T-helper 1 cell treated with Interleukin-12 subunit alpha and Interleukin-12 subunit beta and Interleukin-4 antibody, amounts not matched to agents 30 μg/mL and 1 μg/mL, for 36 hours (primary cell): ENCODE measurements around the gene VAMP2.

Experiments
- H3K27ac Mint-ChIP-seq: one replicate; pipeline ENCODE4 v1.8.0; 2021; ENCODE audit warnings: mild to moderate bottlenecking, mixed read lengths
- H3K27me3 Mint-ChIP-seq: one replicate; pipeline ENCODE4 v1.8.0; 2021; ENCODE audit warnings: low read depth, mixed read lengths
- H3K36me3 Mint-ChIP-seq: one replicate; pipeline ENCODE4 v1.8.0; 2021; ENCODE audit warnings: low read depth, mixed read lengths
- H3K4me1 Mint-ChIP-seq: one replicate; pipeline ENCODE4 v1.8.0; 2021; ENCODE audit warnings: low read depth, mixed read lengths
- H3K4me3 Mint-ChIP-seq: one replicate; pipeline ENCODE4 v1.8.0; 2021; ENCODE audit warnings: mild to moderate bottlenecking, moderate library complexity, mixed read lengths
- H3K9me3 Mint-ChIP-seq: one replicate; pipeline ENCODE4 v1.8.0; 2021; ENCODE audit warnings: mixed read lengths

Gene VAMP2, protein sequence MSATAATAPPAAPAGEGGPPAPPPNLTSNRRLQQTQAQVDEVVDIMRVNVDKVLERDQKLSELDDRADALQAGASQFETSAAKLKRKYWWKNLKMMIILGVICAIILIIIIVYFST

DNA sequence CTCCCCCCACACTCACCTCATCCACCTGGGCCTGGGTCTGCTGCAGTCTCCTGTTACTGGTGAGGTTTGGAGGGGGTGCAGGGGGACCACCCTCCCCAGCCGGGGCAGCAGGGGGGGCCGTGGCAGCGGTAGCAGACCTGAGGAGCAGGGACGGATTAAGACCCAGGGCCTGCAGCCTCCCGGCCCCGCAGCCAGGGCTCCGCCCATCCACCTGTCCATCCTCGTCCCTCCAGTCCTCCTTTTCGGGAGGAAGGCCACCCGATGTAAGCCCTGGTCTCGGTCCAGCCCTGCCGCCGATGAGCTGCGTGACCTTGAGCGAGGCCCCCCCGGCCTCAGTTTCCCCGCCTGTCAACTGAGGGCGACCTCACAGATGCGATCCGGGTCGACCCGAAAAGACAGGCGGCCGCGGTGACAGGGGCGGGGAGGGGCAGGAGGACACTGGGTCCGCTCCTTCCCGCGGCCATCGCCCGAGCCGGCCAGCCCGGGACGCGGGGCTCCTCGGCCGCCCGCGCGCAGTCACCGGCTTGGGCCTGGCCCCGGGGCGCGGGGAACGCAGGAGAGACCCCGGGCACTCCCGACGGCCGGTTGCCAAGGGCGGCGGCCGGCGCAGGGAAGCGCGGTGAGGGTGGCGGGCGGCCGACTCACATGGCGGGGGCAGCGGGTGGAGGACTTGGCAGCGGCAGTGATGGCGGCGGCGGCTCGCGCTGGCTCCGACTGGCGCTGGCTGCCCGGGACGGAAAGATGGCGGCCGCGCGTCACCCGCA, at the start of gene VAMP2:
Gene VAMP2 (minus strand): TSS at position 716 of the 764 bp plus-strand sequence. CDS start 69 bp downstream, at position 647.
- Mint-ChIP-seq H3K36me3 (peaks cover 30% of the 10 kb centered on the region), H3K9me3 (no peaks in the 10 kb centered on the region), H3K27ac (peak within 1 kb of the TSS; percentile 98), H3K4me3 (peak within 1 kb of the TSS; percentile 86), H3K27me3 (no peaks in the 10 kb centered on the region), H3K4me1 (peaks cover 49% of the 10 kb centered on the region)

DNA sequence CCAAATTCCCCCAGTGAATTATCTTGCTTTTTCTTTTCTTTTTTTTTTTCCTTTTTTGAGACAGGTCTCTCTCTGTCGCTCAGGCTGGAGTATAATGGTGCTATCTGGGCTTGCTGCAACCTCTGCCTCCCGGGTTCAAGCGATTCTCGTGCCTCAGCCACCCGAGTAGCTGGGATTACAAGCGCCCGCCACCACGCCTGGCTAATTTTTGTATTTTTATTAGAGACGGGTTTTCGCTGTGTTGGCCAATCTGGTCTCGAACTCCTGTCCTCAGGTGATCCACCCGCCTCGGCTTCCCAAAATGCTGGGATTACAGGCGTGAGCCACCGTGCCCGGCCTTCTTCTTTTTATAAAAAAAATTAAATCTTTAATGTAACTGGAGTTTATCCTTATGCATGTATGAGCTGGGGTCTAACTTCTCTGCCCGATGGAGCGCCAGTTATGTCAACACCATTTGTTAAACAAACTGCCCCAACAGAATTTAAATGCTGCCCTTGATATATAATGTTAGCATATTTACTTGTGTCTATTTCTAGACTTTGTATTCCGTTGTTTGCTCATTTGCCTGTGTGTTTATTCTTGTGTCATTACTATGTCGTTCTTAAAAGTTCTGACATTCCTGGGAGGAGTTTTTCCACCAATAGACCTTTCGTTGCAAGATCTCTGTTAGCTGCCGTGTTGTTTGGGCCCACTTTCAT, 48.2 kb upstream of the VAMP2 start:
- Mint-ChIP-seq H3K9me3 (no peaks in the 10 kb centered on the region), H3K4me1 (peaks cover 30% of the 10 kb centered on the region), H3K27ac (peak overlapping the region; percentile 90), H3K36me3 (peaks cover 15% of the 10 kb centered on the region), H3K4me3 (peak overlapping the region; percentile 94), H3K27me3 (no peaks in the 10 kb centered on the region)

DNA sequence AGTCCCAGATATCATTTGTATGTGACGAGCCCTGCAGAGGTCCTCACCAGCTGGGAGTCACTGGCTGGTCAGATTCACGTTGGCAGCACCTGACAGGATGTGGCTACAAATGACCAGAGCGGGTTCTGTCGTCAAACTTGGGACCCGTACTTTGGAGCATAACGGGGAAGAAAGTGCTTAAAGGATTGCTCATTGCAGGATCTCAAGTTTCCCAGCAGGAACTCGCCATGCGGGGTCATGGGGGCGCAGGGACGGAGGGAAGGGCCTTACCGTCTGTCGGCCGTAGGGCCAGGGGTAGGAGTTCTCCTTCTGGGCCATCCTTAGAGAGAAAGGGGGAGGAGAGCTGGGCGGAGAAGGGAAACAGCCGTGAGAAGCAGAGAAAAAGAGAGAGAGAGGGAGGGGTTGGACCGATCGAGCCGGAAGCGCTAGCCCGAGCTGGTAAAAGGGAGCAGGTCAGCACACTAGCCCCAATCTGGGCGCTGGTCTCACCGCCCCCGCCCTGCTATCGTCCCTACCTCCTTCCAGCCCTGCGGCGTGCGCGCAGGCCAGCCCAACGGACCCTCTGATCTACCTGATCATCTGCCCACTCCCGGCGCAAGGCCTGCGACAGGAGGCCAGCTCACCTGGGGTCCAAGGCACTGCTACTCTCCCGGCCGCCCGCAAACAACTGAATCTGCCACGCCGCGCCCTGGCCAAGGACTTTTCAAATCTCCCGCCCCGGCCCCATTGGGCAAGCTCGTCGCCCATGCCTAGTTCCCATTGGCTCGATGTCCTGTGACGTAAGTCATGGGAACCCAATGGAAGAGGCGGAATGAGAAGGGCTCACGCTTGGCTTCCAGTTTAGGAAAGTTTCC, 47.4 kb upstream of the VAMP2 start, which contains the start of gene AURKB:
Gene AURKB (minus strand): TSS at position 669 of the 854 bp plus-strand sequence. CDS start 351 bp downstream, at position 318.
- Mint-ChIP-seq H3K36me3 (peaks cover 18% of the 10 kb centered on the region), H3K4me3 (peak within 1 kb of the TSS; percentile 94), H3K9me3 (no peaks in the 10 kb centered on the region), H3K27ac (peak within 1 kb of the TSS; percentile 90), H3K27me3 (no peaks in the 10 kb centered on the region), H3K4me1 (peaks cover 30% of the 10 kb centered on the region)

DNA sequence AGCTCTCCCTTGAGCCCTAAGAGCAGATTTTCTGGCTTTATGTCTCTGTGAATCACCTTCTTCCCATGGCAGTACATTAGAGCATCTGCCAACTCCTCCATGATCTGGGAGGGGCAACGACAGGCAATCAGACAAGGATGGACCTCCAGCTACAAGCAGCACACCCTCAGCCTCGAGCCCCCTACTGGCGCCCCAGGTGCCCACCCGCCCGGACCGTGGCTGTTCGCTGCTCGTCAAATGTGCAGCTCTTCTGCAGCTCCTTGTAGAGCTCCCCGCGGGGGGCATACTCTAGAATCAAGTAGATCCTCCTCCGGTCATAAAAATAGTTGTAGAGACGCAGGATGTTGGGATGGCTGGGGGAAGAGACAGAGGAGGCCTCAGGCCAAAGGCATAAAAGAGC, 43.8 kb upstream of the VAMP2 start:
- no peak overlapping the region for H3K27ac Mint-ChIP-seq
- H3K4me1 Mint-ChIP-seq = peaks cover 26% of the 10 kb centered on the region
- H3K4me3 Mint-ChIP-seq = no peak overlapping the region
- no peaks in the 10 kb centered on the region for H3K9me3 Mint-ChIP-seq
- peaks cover 30% of the 10 kb centered on the region for H3K36me3 Mint-ChIP-seq
- no peaks in the 10 kb centered on the region for H3K27me3 Mint-ChIP-seq

DNA sequence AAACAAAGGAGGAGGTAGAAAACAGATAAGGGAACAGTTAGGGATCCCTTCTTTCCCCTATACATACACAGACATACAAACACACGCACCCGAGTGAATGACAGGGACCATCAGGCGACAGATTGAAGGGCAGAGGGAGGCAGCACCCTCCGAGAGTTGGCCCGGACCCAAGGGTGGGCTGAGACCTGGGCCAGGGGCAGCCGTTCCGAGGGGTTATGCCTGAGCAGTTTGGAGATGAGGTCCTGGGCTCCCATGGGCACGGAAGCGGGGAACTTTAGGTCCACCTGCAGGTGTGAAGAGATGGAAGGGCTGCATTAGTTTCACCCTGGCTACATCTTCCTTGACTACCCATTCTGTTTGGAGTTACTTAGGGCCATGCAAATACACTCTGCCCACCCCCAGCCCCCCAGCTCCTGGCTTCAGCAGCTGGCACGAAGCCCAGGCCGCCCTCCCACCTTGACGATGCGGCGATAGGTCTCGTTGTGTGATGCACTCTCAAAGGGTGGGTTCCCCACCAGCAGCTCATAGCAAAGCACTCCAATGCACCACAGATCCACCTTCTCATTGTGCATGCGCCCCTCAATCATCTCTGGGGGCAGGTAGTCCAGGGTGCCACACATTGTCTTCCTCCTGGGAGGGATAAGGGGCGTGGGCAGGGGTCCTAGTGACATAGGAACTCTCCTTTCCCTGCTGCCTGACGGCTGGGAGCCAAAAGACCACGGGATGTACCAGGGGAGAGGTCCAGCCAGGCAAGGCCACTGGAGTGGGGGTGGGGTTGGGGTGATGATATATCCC, 42.2 kb upstream of the VAMP2 start:
- H3K27ac Mint-ChIP-seq = no peak overlapping the region
- H3K9me3 Mint-ChIP-seq = no peaks in the 10 kb centered on the region
- H3K36me3 Mint-ChIP-seq = peaks cover 34% of the 10 kb centered on the region
- H3K4me1 Mint-ChIP-seq = peaks cover 23% of the 10 kb centered on the region
- no peaks in the 10 kb centered on the region for H3K27me3 Mint-ChIP-seq
- H3K4me3 Mint-ChIP-seq = no peak overlapping the region

DNA sequence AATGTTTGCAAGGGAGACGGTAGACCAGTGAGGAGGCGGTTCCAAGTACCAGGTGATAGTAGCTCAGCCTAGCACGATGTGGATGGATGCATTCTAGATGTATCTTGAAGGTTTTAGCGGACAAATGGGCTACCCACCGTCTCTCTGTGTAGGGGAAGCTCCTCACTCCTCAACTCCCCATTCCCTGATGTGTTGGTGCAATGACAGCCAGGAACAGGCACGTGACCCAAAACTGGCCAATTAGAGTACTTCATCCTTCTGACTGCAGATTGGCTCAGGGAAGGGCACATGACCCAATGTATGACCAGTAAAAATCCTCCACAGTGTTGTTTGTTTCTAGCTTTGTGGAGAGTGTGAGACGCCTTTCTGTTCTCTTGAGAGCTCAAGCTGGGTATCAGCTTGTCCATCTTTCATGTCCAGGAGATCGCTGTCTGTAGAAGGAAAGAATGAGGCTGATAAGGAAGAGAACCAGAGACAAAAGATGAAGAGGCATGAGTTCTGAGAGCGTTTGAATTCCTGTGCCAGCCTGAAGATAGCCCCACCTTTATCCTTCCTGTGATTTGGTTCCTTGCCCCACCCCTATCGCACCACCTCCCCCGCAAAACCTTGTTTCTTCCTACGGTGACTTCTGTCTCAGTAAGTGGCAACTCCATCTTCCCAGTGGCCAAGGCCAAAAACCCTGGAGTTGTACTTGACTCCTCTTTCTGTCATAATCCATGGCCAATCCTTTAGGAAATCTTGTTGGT, 29.5 kb upstream of the VAMP2 start:
- no peak overlapping the region for H3K4me3 Mint-ChIP-seq
- no peaks in the 10 kb centered on the region for H3K9me3 Mint-ChIP-seq
- H3K4me1 Mint-ChIP-seq = peaks cover 16% of the 10 kb centered on the region
- H3K27me3 Mint-ChIP-seq = no peaks in the 10 kb centered on the region
- no peaks in the 10 kb centered on the region for H3K36me3 Mint-ChIP-seq
- H3K27ac Mint-ChIP-seq = no peak overlapping the region

DNA sequence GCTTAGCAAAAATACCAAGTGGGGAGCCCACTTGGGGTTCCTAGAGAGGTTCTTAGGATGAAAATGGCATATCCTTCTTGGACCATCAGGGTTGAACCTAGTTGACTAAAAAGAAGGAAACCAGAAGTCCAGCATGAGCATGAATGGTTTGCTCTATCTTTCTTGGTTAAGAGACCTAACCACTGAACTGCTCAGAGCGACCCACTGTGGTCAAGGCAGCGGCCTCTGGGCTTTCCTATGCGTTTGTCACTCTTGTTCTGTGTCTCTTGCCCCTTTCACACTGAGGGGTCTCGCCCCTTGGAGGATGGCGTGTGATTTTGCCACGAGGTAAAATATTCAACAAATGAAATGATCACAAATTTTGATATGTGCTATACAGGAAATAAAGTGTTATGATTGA, 27.8 kb upstream of the VAMP2 start:
- Mint-ChIP-seq H3K4me3 (no peak overlapping the region), H3K27ac (peak overlapping the region; percentile 87), H3K27me3 (no peaks in the 10 kb centered on the region)

DNA sequence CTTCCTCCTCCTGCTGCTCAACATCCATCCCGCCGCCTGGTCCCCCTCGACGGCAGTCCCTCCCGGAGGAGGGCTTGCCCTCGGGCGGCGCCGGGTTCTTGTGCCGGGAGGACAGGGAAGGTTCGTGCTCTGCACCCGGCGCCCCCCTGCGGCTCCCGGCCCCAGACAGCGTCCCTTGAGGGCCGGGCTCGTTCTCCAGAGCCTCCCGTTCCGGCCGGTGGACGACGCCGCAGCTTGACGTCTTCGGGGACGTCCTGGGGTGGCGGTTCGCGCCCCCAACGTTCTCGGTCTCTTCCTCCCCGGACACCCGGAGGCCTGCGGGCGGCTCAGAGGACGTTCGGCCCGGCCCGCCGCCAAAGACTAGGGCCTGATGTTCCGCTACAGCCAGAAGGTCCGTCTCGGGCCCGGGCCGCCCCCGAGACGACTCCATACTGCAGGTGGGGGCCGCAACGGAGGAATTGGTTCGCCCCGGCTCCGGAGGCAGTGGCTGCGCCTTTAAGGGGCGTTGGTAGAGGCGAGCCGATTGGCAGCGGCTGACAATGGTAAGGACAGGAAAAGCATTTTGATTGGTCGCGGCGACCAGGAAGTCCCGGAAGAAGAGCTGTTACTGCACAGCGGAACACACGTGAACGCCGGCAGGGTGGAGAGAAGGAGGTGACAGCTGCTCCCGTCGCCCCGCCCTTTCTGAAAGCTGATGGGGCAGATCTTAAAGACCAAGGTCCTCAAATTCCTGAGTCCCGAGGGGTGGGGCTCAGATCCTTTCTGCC, 27.1 kb upstream of the VAMP2 start, which contains the start of gene BORCS6:
Gene BORCS6 (minus strand): TSS at position 470 of the 767 bp plus-strand sequence. CDS start 40 bp downstream, at position 430.
- Mint-ChIP-seq H3K36me3 (no peaks in the 10 kb centered on the region), H3K27me3 (no peaks in the 10 kb centered on the region), H3K27ac (peak within 1 kb of the TSS; percentile 87), H3K4me3 (no peak within 1 kb of the TSS), H3K9me3 (no peaks in the 10 kb centered on the region), H3K4me1 (peaks cover 11% of the 10 kb centered on the region)

More for the DNA sequence above, 27.8 kb upstream of the VAMP2 start:
- Mint-ChIP-seq H3K9me3 (no peaks in the 10 kb centered on the region), H3K4me1 (peaks cover 11% of the 10 kb centered on the region), H3K36me3 (no peaks in the 10 kb centered on the region)

DNA sequence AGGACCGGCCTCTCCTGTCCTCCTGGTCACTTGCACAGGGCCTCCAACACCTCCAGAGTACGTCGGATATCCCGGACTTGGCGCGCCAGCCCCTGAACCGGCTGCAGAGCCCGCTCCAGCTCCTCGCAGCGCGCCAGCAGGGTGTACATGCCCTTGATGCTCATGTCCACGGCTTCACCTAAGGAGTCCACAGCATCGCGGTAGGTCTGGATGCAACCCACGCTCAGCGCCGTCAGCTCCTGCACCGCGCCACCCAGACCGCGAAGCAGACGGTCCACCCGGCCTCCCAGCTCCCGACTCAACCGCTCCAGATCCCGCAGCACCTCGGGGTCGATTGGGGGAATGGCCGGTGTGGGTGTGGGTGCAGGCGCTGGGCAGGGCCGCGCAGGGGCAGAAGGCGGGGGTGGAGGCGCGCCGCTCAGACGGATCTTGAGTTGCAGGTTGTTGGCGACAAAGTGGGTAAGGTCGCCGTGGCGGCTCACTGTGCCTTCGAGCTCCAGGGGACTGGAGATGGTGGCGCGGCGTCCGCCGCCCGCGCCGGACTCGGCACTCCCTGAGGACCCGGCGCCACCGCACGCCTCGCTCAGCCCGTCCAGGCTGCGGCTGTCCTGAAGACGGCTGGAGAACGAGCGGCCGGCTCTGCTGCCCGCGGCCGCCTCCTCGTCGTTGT, 26.4 kb upstream of the VAMP2 start:
- peaks cover 11% of the 10 kb centered on the region for H3K4me1 Mint-ChIP-seq
- H3K9me3 Mint-ChIP-seq = no peaks in the 10 kb centered on the region
- H3K36me3 Mint-ChIP-seq = no peaks in the 10 kb centered on the region
- H3K27ac Mint-ChIP-seq = peak overlapping the region; percentile 87
- H3K4me3 Mint-ChIP-seq = no peak overlapping the region
- H3K27me3 Mint-ChIP-seq = no peaks in the 10 kb centered on the region

DNA sequence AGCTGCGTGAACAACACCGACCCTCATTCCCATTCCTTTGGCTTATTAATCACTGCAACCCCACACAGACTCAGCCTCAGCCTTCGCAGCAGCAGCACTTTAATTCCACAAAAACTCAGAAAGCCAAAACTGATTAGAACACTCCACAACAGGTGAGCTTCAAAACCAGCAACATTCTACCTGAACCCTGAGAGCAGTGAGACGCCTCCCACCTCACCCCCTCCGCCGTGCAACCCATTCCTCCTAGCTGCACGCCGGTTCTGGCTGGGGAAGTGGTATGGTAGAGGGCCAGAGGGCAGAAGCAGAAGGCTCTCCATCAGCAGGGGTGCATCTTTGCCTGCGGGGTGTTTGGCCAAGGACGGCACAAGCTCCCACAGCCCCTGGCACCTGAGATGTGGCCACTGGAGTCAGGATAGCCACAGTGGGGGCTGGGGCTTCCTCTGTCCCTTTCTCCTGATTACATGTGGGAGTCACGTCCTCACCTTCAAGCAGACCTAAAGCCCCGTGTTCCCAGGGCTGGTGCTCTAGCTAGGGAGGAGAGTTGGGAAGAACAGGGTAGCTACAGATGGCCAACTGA, 25.6 kb upstream of the VAMP2 start:
- Mint-ChIP-seq H3K27me3 (peaks cover 4% of the 10 kb centered on the region), H3K4me3 (no peak overlapping the region), H3K9me3 (no peaks in the 10 kb centered on the region), H3K27ac (no peak overlapping the region), H3K36me3 (no peaks in the 10 kb centered on the region), H3K4me1 (peaks cover 15% of the 10 kb centered on the region)

DNA sequence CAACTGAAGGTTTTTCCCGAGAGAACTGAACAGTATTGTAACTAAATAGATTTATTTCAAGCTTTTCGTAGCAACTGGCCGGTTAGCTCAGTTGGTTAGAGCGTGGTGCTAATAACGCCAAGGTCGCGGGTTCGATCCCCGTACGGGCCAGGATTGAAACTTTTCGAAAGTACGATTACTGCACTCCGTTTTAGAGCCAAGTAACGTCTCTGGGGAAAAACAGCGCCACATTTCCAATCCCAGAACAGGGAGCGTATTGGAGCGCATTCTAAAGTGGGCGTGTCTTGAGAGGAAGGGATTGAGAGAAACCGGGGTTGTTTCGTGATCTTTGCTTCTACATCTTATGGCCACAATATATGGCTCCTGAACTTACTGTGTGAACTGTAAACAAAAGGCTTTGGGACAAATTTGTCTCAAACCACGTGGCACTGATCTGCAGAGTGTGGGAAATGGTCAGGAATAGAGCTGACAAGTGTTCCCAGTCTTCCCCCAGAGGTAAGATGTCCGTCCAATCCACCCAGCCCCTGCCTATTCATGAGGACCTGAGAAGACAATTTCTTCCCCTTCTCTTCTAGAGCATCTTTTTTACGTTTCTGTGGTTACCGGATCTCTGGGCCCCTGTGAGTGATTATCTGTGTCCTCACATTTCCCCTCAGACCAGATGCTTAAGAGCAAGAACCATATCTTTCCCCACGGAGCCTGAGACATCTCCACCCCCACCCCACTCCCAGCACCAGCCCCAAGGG, 24.9 kb upstream of the VAMP2 start:
- H3K27ac Mint-ChIP-seq = no peak overlapping the region
- H3K36me3 Mint-ChIP-seq = no peaks in the 10 kb centered on the region
- peaks cover 16% of the 10 kb centered on the region for H3K4me1 Mint-ChIP-seq
- no peak overlapping the region for H3K4me3 Mint-ChIP-seq
- peaks cover 6% of the 10 kb centered on the region for H3K27me3 Mint-ChIP-seq
- H3K9me3 Mint-ChIP-seq = no peaks in the 10 kb centered on the region
